Breast epithelium (tissue), 3 donors: ENCODE data around the gene RPL12.

ENCODE experiments used
- POLR2A ChIP-seq: fragments of 450-650 bp; IDR thresholded peaks from one replicate; pipeline ENCODE4 v1.6.1; 2016; ENCODE audit warnings: antibody characterized with exemption, mild to moderate bottlenecking, moderate library complexity
- POLR2AphosphoS5 ChIP-seq, 3 donors: sonication (generic); formaldehyde crosslinking; IDR thresholded peaks; one replicate each; pipeline ENCODE4 v1.6.1; 2017; ENCODE audit warnings: antibody characterized with exemption in 3 of 3
- TF ChIP-seq, protein P1 (sequence below), 3 donors: fragments of 450-650 bp; IDR thresholded peaks; one replicate each; pipeline ENCODE4 v1.5.1; 2016 to 2017; ENCODE audit warnings: antibody characterized with exemption in 3 of 3, mild to moderate bottlenecking in 3 of 3, moderate library complexity in 3 of 3

DNA sequence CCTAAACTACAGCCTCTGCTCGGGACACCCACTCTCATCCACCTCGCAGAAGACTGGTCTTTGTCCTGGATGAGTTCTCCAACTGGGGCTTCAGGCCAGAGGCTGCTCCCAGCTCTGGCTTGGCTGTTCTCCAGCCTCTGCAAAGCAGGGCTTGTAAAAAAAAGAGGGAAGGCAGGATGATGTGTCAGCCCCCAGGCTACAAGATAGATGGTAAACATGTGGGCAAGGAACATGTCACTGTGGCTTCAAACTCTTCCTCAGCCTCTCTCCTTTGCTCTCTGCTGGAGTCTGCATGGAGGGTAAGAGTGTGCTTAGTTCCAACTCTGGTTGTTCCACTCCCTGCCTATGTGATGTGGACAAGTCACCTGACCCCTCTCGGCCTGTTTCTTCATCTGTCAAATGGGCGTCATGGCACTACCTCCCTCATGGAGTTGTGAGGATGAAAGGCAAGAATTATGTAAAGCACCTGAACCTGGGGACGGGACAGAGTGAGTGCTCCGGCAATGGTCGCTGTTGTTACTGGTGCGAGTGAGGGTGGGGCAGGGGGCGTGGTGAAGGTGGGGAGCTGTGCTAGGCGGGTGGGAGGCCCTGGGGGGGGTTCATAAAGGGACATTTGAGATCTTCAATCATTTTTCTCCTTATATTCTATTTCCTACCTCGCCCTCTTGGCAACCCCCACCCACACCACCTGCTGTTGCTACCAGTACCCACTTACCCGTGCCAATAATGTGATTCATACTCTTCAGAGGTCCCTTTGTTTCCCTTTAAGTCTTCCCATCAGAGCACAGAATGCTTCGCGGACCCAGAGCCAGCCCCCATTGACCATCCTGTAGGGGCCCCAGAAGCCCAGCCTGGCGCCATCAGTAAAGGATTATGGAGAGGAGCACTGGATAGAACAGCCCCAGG is 33.8 kb downstream of the RPL12 start:
- TF ChIP-seq POLR2AphosphoS5 (IDR thresholded peaks at IDR 0.05) (no peak), POLR2A (no peak)
- TF ChIP-seq, protein P1, sequence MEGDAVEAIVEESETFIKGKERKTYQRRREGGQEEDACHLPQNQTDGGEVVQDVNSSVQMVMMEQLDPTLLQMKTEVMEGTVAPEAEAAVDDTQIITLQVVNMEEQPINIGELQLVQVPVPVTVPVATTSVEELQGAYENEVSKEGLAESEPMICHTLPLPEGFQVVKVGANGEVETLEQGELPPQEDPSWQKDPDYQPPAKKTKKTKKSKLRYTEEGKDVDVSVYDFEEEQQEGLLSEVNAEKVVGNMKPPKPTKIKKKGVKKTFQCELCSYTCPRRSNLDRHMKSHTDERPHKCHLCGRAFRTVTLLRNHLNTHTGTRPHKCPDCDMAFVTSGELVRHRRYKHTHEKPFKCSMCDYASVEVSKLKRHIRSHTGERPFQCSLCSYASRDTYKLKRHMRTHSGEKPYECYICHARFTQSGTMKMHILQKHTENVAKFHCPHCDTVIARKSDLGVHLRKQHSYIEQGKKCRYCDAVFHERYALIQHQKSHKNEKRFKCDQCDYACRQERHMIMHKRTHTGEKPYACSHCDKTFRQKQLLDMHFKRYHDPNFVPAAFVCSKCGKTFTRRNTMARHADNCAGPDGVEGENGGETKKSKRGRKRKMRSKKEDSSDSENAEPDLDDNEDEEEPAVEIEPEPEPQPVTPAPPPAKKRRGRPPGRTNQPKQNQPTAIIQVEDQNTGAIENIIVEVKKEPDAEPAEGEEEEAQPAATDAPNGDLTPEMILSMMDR (IDR thresholded peaks at IDR 0.05) = no peak
